Stimulated activated memory B cell treated with anti-CD40 and anti-IgM and Interleukin-4, amounts not matched to agents 10 μg/mL and 1 μg/mL and 100 μg/mL, for 72 hours (primary cell): Measurements from ENCODE around the gene CDH23.
A peak's percentile ranks its signal among the peaks of the same experiment; 100 is the strongest.

ENCODE experiments used
- ATAC-seq: fragments of 150-1000 bp; cut with Tn5 transposase; 2 replicates; pipeline ENCODE4 v1.10.0; 2021
- H3K27ac Mint-ChIP-seq: one replicate; pipeline ENCODE4 v1.8.0; 2022; ENCODE audit warnings: mild to moderate bottlenecking, mixed read lengths
- H3K27me3 Mint-ChIP-seq: one replicate; pipeline ENCODE4 v1.8.0; 2022; ENCODE audit warnings: mixed read lengths
- H3K36me3 Mint-ChIP-seq: one replicate; pipeline ENCODE4 v1.8.0; 2022; ENCODE audit warnings: mixed read lengths
- H3K4me1 Mint-ChIP-seq: one replicate; pipeline ENCODE4 v1.8.0; 2022; ENCODE audit warnings: mixed read lengths
- H3K4me3 Mint-ChIP-seq: one replicate; pipeline ENCODE4 v1.8.0; 2022; ENCODE audit warnings: mild to moderate bottlenecking, moderate library complexity, mixed read lengths
- H3K9me3 Mint-ChIP-seq: one replicate; pipeline ENCODE4 v1.8.0; 2022; ENCODE audit warnings: mixed read lengths

The CDH23 gene

GRCh38 chr10:71810048-71810750 lies 413.5 kb downstream of the CDH23 start:
- no peak overlapping the region for H3K27ac Mint-ChIP-seq
- H3K36me3 Mint-ChIP-seq: peaks cover 10% of the 10 kb centered on the region
- no peaks in the 10 kb centered on the region for H3K9me3 Mint-ChIP-seq
- H3K4me1 Mint-ChIP-seq: no peaks in the 10 kb centered on the region
- ATAC-seq: no peak
- no peaks in the 10 kb centered on the region for H3K27me3 Mint-ChIP-seq
- no peak overlapping the region for H3K4me3 Mint-ChIP-seq

GRCh38 chr10:71811351-71811750 lies 414.6 kb downstream of the CDH23 start:
- Mint-ChIP-seq H3K27ac (no peak overlapping the region), H3K9me3 (no peaks in the 10 kb centered on the region), H3K4me3 (no peak overlapping the region), H3K4me1 (no peaks in the 10 kb centered on the region), H3K36me3 (peaks cover 22% of the 10 kb centered on the region), H3K27me3 (no peaks in the 10 kb centered on the region)
- ATAC-seq: no peak

DNA sequence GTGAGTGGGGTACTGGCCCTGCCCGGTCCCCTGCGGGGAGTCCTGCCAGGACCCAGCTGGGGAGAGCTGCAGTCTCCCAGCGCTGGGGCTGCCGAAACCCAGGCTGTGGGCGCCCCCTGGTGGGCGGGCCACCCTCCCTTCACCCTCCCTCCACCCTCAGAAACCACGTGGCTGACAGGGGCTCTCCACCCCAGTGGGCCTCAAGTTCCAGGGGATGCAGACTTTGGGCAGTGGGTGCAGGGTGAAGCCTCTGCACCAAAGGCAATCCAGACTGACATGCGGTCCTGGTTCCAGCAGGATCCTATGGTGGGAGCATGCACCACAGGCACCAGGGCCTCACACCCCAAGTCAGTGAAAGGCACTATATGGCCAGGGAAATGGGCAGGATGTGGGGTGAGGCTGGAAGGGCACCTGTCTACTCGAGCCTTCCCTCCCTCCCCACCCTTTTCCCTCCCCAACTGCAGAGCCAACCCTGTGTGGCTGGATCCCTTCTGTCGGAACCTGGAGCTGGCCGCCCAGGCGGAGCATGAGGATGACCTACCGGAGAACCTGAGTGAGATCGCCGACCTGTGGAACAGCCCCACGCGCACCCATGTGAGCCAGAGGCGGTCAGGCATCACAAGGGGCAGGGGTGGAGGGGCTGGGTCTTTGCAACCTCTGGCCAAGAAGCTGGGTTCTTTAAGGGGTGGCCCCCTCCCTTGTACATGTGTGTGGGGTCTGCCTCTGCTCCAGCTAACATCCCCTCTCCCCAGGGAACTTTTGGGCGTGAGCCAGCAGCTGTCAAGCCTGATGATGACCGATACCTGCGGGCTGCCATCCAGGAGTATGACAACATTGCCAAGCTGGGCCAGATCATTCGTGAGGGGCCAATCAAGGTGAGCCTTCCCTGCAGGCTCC lies 415.5 kb downstream of the CDH23 start:
- Mint-ChIP-seq H3K27me3 (no peaks in the 10 kb centered on the region), H3K9me3 (no peaks in the 10 kb centered on the region), H3K36me3 (peaks cover 31% of the 10 kb centered on the region), H3K4me3 (no peak overlapping the region), H3K27ac (no peak overlapping the region), H3K4me1 (no peaks in the 10 kb centered on the region)
- ATAC-seq: peak; percentile 89

- Mint-ChIP-seq H3K36me3 (peaks cover 39% of the 10 kb centered on the region), H3K9me3 (no peaks in the 10 kb centered on the region), H3K4me1 (no peaks in the 10 kb centered on the region), H3K27me3 (no peaks in the 10 kb centered on the region), H3K4me3 (no peak overlapping the region), H3K27ac (no peak overlapping the region)
- ATAC-seq: peak; percentile 6
Observed at GRCh38 chr10:71812913-71813590, 416.3 kb downstream of the CDH23 start.

DNA sequence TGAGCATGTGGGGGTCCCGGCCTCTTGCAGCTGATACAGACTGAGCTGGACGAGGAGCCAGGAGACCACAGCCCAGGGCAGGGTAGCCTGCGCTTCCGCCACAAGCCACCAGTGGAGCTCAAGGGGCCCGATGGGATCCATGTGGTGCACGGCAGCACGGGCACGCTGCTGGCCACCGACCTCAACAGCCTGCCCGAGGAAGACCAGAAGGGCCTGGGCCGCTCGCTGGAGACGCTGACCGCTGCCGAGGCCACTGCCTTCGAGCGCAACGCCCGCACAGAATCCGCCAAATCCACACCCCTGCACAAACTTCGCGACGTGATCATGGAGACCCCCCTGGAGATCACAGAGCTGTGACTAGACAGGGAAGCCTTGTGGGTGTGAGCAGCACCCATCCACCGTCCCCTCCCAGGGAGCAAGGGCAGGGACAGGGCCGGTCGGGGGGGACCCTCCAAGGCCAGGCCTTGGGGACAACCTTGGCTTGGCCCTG lies 418.2 kb downstream of the CDH23 start:
- Mint-ChIP-seq H3K9me3 (no peaks in the 10 kb centered on the region), H3K36me3 (peaks cover 58% of the 10 kb centered on the region), H3K27ac (no peak overlapping the region), H3K4me1 (no peaks in the 10 kb centered on the region), H3K27me3 (no peaks in the 10 kb centered on the region), H3K4me3 (no peak overlapping the region)
- no peak for ATAC-seq

DNA sequence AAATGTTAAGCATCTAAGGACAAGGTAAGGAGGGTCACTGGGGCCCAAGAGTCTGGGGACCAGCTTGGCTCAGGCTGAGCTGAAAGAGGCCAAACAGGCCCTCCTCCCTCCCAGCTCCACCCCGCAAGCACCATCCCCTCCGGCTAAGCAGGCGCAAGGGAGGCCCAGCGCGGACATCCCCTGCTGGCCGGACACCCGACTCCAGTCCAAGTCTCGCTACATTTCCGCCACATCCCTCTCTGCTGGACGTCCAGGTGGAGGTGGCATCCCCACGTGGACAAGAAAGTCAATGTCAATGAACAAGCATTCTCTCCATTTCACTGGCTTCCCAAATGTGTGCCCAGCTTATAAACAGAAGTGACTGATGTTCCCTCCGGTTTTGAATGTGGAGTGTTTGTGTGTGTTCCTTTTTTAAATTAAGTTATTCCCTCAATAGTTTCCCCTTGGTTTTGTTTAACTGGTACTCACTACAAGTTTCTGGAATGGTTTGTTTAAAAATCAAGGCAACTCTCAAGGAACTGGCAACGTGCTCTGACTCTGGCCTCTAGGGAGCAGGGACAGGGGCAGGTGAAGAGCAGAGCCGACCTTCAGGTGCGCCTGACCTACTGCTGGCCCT lies 418.9 kb downstream of the CDH23 start:
- Mint-ChIP-seq H3K36me3 (peaks cover 65% of the 10 kb centered on the region), H3K9me3 (no peaks in the 10 kb centered on the region), H3K27ac (no peak overlapping the region), H3K4me3 (no peak overlapping the region), H3K4me1 (no peaks in the 10 kb centered on the region), H3K27me3 (no peaks in the 10 kb centered on the region)
- no peak for ATAC-seq

DNA sequence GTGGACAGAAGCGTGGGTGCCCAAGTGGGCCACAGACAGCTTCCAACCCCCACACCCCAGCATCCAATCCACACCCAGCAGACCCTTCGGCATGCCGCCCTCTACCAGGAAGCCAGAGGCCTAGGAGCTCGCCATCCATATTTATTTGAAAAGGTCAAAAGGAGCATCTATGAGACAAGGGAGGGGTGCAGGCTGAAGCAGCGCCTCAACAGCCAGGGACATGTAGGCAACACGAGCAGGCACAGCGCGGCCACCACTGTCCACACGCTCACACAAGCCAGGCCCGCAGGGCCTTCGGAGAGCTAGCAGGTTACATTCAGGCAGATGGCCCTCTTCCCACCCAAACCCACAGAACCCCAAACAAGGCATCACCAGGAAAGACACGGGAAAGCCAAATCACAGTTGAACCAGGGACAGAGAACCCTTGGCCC lies 419.7 kb downstream of the CDH23 start:
- no peaks in the 10 kb centered on the region for H3K9me3 Mint-ChIP-seq
- H3K4me1 Mint-ChIP-seq: no peaks in the 10 kb centered on the region
- peaks cover 73% of the 10 kb centered on the region for H3K36me3 Mint-ChIP-seq
- ATAC-seq: no peak
- H3K4me3 Mint-ChIP-seq: no peak overlapping the region
- H3K27ac Mint-ChIP-seq: peak overlapping the region; percentile 40
- H3K27me3 Mint-ChIP-seq: no peaks in the 10 kb centered on the region

GRCh38 chr10:71816936-71817618 lies 420.4 kb downstream of the CDH23 start:
- no peaks in the 10 kb centered on the region for H3K27me3 Mint-ChIP-seq
- peak overlapping the region; percentile 40 for H3K27ac Mint-ChIP-seq
- peaks cover 78% of the 10 kb centered on the region for H3K36me3 Mint-ChIP-seq
- H3K4me1 Mint-ChIP-seq: no peaks in the 10 kb centered on the region
- no peak for ATAC-seq
- no peak overlapping the region for H3K4me3 Mint-ChIP-seq
- H3K9me3 Mint-ChIP-seq: no peaks in the 10 kb centered on the region

- H3K27me3 Mint-ChIP-seq: no peaks in the 10 kb centered on the region
- H3K36me3 Mint-ChIP-seq: peaks cover 78% of the 10 kb centered on the region
- no peaks in the 10 kb centered on the region for H3K9me3 Mint-ChIP-seq
- no peak for ATAC-seq
- no peaks in the 10 kb centered on the region for H3K4me1 Mint-ChIP-seq
- no peak overlapping the region for H3K27ac Mint-ChIP-seq
- H3K4me3 Mint-ChIP-seq: no peak overlapping the region
Observed at GRCh38 chr10:71817831-71818655, 421.3 kb downstream of the CDH23 start.

GRCh38 chr10:71818674-71819260 lies 422.0 kb downstream of the CDH23 start:
- H3K9me3 Mint-ChIP-seq: no peaks in the 10 kb centered on the region

GRCh38 chr10:71819441-71819861 lies 422.7 kb downstream of the CDH23 start:
- Mint-ChIP-seq H3K27ac (peak overlapping the region; percentile 22), H3K4me3 (no peak overlapping the region), H3K27me3 (no peaks in the 10 kb centered on the region), H3K4me1 (no peaks in the 10 kb centered on the region), H3K9me3 (no peaks in the 10 kb centered on the region), H3K36me3 (peaks cover 87% of the 10 kb centered on the region)
- ATAC-seq: no peak

More at GRCh38 chr10:71818674-71819260, 422.0 kb downstream of the CDH23 start:
- Mint-ChIP-seq H3K4me1 (no peaks in the 10 kb centered on the region), H3K4me3 (no peak overlapping the region), H3K36me3 (peaks cover 83% of the 10 kb centered on the region), H3K27me3 (no peaks in the 10 kb centered on the region), H3K27ac (no peak overlapping the region)
- no peak for ATAC-seq

- Mint-ChIP-seq H3K27me3 (no peaks in the 10 kb centered on the region), H3K36me3 (peaks cover 83% of the 10 kb centered on the region), H3K27ac (peak overlapping the region; percentile 22), H3K9me3 (no peaks in the 10 kb centered on the region), H3K4me3 (no peak overlapping the region), H3K4me1 (no peaks in the 10 kb centered on the region)
- ATAC-seq: no peak
Observed at GRCh38 chr10:71819985-71820384, 423.3 kb downstream of the CDH23 start.

DNA sequence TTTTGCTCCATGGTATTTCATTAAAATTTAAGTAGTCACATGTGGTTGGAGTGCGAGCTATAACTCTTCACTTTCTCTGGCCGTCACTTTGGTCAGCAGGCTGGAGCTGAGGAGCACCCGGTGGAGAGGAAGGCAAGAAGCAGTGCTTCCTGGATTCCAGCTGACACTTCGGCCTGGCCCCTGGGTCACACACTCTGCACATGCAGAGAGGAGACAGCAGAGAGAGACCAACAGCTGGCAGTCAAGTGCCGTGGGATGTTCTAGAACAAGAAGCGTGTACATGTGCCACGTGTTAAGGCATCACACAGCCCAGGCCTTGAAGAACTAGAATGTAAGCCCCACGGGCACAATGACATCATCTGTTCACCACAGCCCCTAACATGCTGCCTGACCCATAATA lies 424.2 kb downstream of the CDH23 start:
- Mint-ChIP-seq H3K4me3 (no peak overlapping the region), H3K36me3 (peaks cover 83% of the 10 kb centered on the region), H3K4me1 (no peaks in the 10 kb centered on the region), H3K9me3 (no peaks in the 10 kb centered on the region), H3K27me3 (no peaks in the 10 kb centered on the region), H3K27ac (no peak overlapping the region)
- no peak for ATAC-seq
